ENCODE measurements around the gene ZNF101. TPM values are rescaled to one million over a fixed set of nuclear protein-coding genes. Genes with fewer than 3 reads are reported as not detected.
"Not testable (repeated sequence)": the region's sequence is repeated elsewhere in the genome, so short reads cannot be mapped to it uniquely, and the experiment has no call there.

Gene ZNF101
- total RNA-seq, 1 experiment from 2014 or later, result 14.5 TPM

- intact Hi-C loops (cut with micrococcal nuclease; ENCODE audit: unreplicated experiment), result no loop called here
- ChIA-PET POLR2A (ENCODE audit: low non-redundant PET) (no interaction called here), CTCF (no interaction called here)
- Histone ChIP-seq H3K4me1 (ENCODE audit: insufficient read depth, low read length, poor library complexity, severe bottlenecking) (no peaks in the 10 kb centered on the region), H3K9me3 (ENCODE audit: low read depth, low read length, poor library complexity, severe bottlenecking) (peaks cover 28% of the 10 kb centered on the region), H3K36me3 (ENCODE audit: insufficient read depth, low read length, poor library complexity, severe bottlenecking) (peaks cover 34% of the 10 kb centered on the region), H3K4me3 (ENCODE audit: low read depth, low read length, poor library complexity, severe bottlenecking) (no peak overlapping the region), H3K27ac (ENCODE audit: low read depth, low read length, poor library complexity, severe bottlenecking) (no peak overlapping the region), H3K27me3 (replicated peaks; ENCODE audit: insufficient read depth, low read depth, low read length, poor library complexity) (no peaks in the 10 kb centered on the region)
- DNase-seq (ENCODE audit: low spot score), result no peak
- BruUV-seq (replicated peaks), result TSS peak; percentile 8
- no peak for TF ChIP-seq CTCF (conservative IDR thresholded peaks at IDR 0.05; ENCODE audit: low read depth, low read length)
- no peak for TF ChIP-seq EZH2 (IDR thresholded peaks at IDR 0.05; ENCODE audit: borderline replicate concordance, low read depth, low read length, poor library complexity, severe bottlenecking)
Observed at GRCh38 chr19:19679176-19680073, 10.8 kb downstream of the ZNF101 start.

- H3K9me3 ChIP-seq (ENCODE audit: low read depth, low read length, poor library complexity, severe bottlenecking); H3K27me3 ChIP-seq (replicated peaks; ENCODE audit: insufficient read depth, low read depth, low read length, poor library complexity); CTCF ChIA-PET; BruUV-seq (replicated peaks); POLR2A ChIA-PET (ENCODE audit: low non-redundant PET); H3K4me3 ChIP-seq (ENCODE audit: low read depth, low read length, poor library complexity, severe bottlenecking); H3K4me1 ChIP-seq (ENCODE audit: insufficient read depth, low read length, poor library complexity, severe bottlenecking); H3K27ac ChIP-seq (ENCODE audit: low read depth, low read length, poor library complexity, severe bottlenecking); DNase-seq (ENCODE audit: low spot score); H3K36me3 ChIP-seq (ENCODE audit: insufficient read depth, low read length, poor library complexity, severe bottlenecking); intact Hi-C loops (cut with micrococcal nuclease; ENCODE audit: unreplicated experiment): not testable (repeated sequence)
Observed at GRCh38 chr19:19686119-19686518, 17.5 kb downstream of the ZNF101 start.

- intact Hi-C loops (cut with micrococcal nuclease; ENCODE audit: unreplicated experiment), result no loop called here
- CTCF ChIA-PET, result no interaction called here
- POLR2A ChIA-PET (ENCODE audit: low non-redundant PET), result no interaction called here
- peaks cover under 1% of the 10 kb centered on the region for H3K9me3 ChIP-seq (ENCODE audit: low read depth, low read length, poor library complexity, severe bottlenecking)
- TF ChIP-seq CTCF (conservative IDR thresholded peaks at IDR 0.05; ENCODE audit: low read depth, low read length), result no peak
- TF ChIP-seq EZH2 (IDR thresholded peaks at IDR 0.05; ENCODE audit: borderline replicate concordance, low read depth, low read length, poor library complexity, severe bottlenecking), result no peak
- BruUV-seq (replicated peaks), result no TSS peak
- no peaks in the 10 kb centered on the region for H3K36me3 ChIP-seq (ENCODE audit: insufficient read depth, low read length, poor library complexity, severe bottlenecking)
- no peaks in the 10 kb centered on the region for H3K4me1 ChIP-seq (ENCODE audit: insufficient read depth, low read length, poor library complexity, severe bottlenecking)
- H3K27me3 ChIP-seq (replicated peaks; ENCODE audit: insufficient read depth, low read depth, low read length, poor library complexity), result no peaks in the 10 kb centered on the region
- no peak for DNase-seq (ENCODE audit: low spot score)
- no peak overlapping the region for H3K27ac ChIP-seq (ENCODE audit: low read depth, low read length, poor library complexity, severe bottlenecking)
- H3K4me3 ChIP-seq (ENCODE audit: low read depth, low read length, poor library complexity, severe bottlenecking), result no peak overlapping the region
Observed at GRCh38 chr19:19686580-19686979, 17.9 kb downstream of the ZNF101 start.

- no TSS peak for BruUV-seq (replicated peaks)
- Histone ChIP-seq H3K4me1 (ENCODE audit: insufficient read depth, low read length, poor library complexity, severe bottlenecking) (no peaks in the 10 kb centered on the region), H3K4me3 (ENCODE audit: low read depth, low read length, poor library complexity, severe bottlenecking) (no peak overlapping the region), H3K27me3 (replicated peaks; ENCODE audit: insufficient read depth, low read depth, low read length, poor library complexity) (no peaks in the 10 kb centered on the region), H3K36me3 (ENCODE audit: insufficient read depth, low read length, poor library complexity, severe bottlenecking) (no peaks in the 10 kb centered on the region), H3K27ac (ENCODE audit: low read depth, low read length, poor library complexity, severe bottlenecking) (no peak overlapping the region), H3K9me3 (ENCODE audit: low read depth, low read length, poor library complexity, severe bottlenecking) (no peaks in the 10 kb centered on the region)
- intact Hi-C loops (cut with micrococcal nuclease; ENCODE audit: unreplicated experiment), result no loop called here
- CTCF ChIA-PET, result no interaction called here
- TF ChIP-seq CTCF (conservative IDR thresholded peaks at IDR 0.05; ENCODE audit: low read depth, low read length) (no peak), EZH2 (IDR thresholded peaks at IDR 0.05; ENCODE audit: borderline replicate concordance, low read depth, low read length, poor library complexity, severe bottlenecking) (no peak)
- peak; percentile 40 for DNase-seq (ENCODE audit: low spot score)
- POLR2A ChIA-PET (ENCODE audit: low non-redundant PET), result no interaction called here
Observed at GRCh38 chr19:19687090-19687489, 18.5 kb downstream of the ZNF101 start.

- H3K9me3 ChIP-seq (ENCODE audit: low read depth, low read length, poor library complexity, severe bottlenecking); H3K27ac ChIP-seq (ENCODE audit: low read depth, low read length, poor library complexity, severe bottlenecking); H3K36me3 ChIP-seq (ENCODE audit: insufficient read depth, low read length, poor library complexity, severe bottlenecking); CTCF ChIA-PET; intact Hi-C loops (cut with micrococcal nuclease; ENCODE audit: unreplicated experiment); H3K4me1 ChIP-seq (ENCODE audit: insufficient read depth, low read length, poor library complexity, severe bottlenecking); DNase-seq (ENCODE audit: low spot score); H3K27me3 ChIP-seq (replicated peaks; ENCODE audit: insufficient read depth, low read depth, low read length, poor library complexity); POLR2A ChIA-PET (ENCODE audit: low non-redundant PET); BruUV-seq (replicated peaks); H3K4me3 ChIP-seq (ENCODE audit: low read depth, low read length, poor library complexity, severe bottlenecking): not testable (repeated sequence)
Observed at GRCh38 chr19:19689023-19689422, 20.4 kb downstream of the ZNF101 start.

Data from A673 (cell line).